ENCODE data around the gene SELENOF. TPM values are rescaled to one million over a fixed set of nuclear protein-coding genes. Genes with fewer than 3 reads are reported as not detected.

The SELENOF gene
- total and polyA plus RNA-seq, 2 of the 13 experiments (the other 11 are each of a cell fraction or from before 2014, with no cell fraction given) = 133 to 163 TPM

DNA sequence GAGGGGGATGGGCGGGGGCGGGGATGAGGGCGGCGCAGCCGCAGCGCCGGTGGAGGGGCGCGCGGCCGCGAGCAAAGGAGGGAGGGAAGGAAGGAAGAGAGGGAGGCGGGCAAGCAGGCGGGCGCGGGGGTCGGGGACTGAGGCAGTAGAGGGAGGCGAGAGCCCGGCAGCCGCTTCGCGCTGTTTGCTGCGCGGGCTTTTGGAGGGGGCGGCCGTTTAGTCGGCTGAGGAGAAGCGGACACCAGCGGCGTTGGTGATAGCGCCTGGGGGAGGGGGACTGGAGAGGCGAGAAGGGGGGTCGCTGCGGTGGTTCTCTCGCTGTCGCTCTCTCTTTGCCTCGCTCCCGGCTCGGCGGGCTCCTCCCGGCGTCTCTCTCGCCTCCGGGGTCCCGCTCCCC, 673 bp upstream of the SELENOF start, which contains the start of gene HS2ST1:
Gene HS2ST1 (plus strand): TSS at position 35 of the 397 bp plus-strand sequence.
- 2% methylated on average over 24 of the region's 45 CpGs for WGBS (ENCODE audit: low lambda C conversion rate)
- peak; percentile 81 for ATAC-seq
- TF ChIP-seq NR1H2 (CRISPR knock-in tag; IDR thresholded peaks at IDR 0.05; ENCODE audit: borderline replicate concordance, low read depth) (no peak), SP2 (CRISPR knock-in tag; IDR thresholded peaks at IDR 0.05) (no peak), ZNF792 (CRISPR knock-in tag; IDR thresholded peaks at IDR 0.05) (0 out of 2 replicates have a peak, but pooled peaks have one; percentile 35), HDAC1 (CRISPR knock-in tag; IDR thresholded peaks at IDR 0.05) (no peak; the same call in 1 of the 2 replicates), ZNF691 (CRISPR knock-in tag; IDR thresholded peaks at IDR 0.05; ENCODE audit: borderline replicate concordance, low read depth) (no peak; the same call in 1 of the 2 replicates), MXD3 (CRISPR knock-in tag; IDR thresholded peaks at IDR 0.05) (0 out of 2 replicates have a peak, but pooled peaks have one; percentile 37), ZSCAN30 (CRISPR knock-in tag; IDR thresholded peaks at IDR 0.05) (0 out of 2 replicates have a peak, but pooled peaks have one; percentile 9), ZNF326 (CRISPR knock-in tag; IDR thresholded peaks at IDR 0.05; ENCODE audit: borderline replicate concordance) (no peak), JARID2 (CRISPR knock-in tag; IDR thresholded peaks at IDR 0.05; ENCODE audit: insufficient replicate concordance) (no peak), SAFB2 (CRISPR knock-in tag; IDR thresholded peaks at IDR 0.05; ENCODE audit: borderline replicate concordance, low read depth) (no peak), RAD21 (CRISPR knock-in tag; IDR thresholded peaks at IDR 0.05) (peak; percentile 30), SRSF4 (IDR thresholded peaks at IDR 0.05; ENCODE audit: low read depth, low read length, poor library complexity, severe bottlenecking) (no peak), POLR2AphosphoS5 (IDR thresholded peaks at IDR 0.05; ENCODE audit: low read depth, low read length) (0 out of 2 replicates have a peak, but pooled peaks have one; percentile 29), ZNF101 (CRISPR knock-in tag; IDR thresholded peaks at IDR 0.05; ENCODE audit: borderline replicate concordance, low read depth) (no peak), MED1 (CRISPR knock-in tag; IDR thresholded peaks at IDR 0.05) (0 out of 2 replicates have a peak, but pooled peaks have one; percentile 5), TFDP2 (CRISPR knock-in tag; IDR thresholded peaks at IDR 0.05) (peak; percentile 31; the same call in 1 of the 2 replicates), ZBTB14 (CRISPR knock-in tag; IDR thresholded peaks at IDR 0.05) (peak; percentile 79), ZFP37 (CRISPR knock-in tag; IDR thresholded peaks at IDR 0.05; ENCODE audit: borderline replicate concordance) (no peak), AKAP8 (CRISPR knock-in tag; IDR thresholded peaks at IDR 0.05) (no peak)
- TF ChIP-seq, protein P1, sequence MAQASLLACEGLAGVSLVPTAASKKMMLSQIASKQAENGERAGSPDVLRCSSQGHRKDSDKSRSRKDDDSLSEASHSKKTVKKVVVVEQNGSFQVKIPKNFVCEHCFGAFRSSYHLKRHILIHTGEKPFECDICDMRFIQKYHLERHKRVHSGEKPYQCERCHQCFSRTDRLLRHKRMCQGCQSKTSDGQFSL (CRISPR knock-in tag; IDR thresholded peaks at IDR 0.05) = no peak
- TF ChIP-seq, protein P2, sequence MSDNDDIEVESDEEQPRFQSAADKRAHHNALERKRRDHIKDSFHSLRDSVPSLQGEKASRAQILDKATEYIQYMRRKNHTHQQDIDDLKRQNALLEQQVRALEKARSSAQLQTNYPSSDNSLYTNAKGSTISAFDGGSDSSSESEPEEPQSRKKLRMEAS (IDR thresholded peaks at IDR 0.05) = 0 out of 2 replicates have a peak, but pooled peaks have one; percentile 1

More for the DNA sequence above, 673 bp upstream of the SELENOF start, which contains the start of gene HS2ST1:
- Histone ChIP-seq H3K9ac (ENCODE audit: insufficient read depth, low read depth, low read length) (peak within 1 kb of the TSS; percentile 99), H3K27ac (ENCODE audit: extremely low read length, insufficient read depth, low read length) (peak within 1 kb of the TSS; percentile 95), H3K4me1 (ENCODE audit: insufficient read depth, low read length) (peaks cover 53% of the 10 kb centered on the region), H2AFZ (ENCODE audit: low read length) (peak within 1 kb of the TSS; percentile 81), H3K79me2 (ENCODE audit: insufficient read depth, low read length) (peaks cover 94% of the 10 kb centered on the region), H3K27me3 (ENCODE audit: control insufficient read depth in 1 of 2, insufficient read depth in 2 of 2, low read length in 2 of 2) (peaks cover 0 to 5% of the 10 kb centered on the region in 2 experiments; a peak in 2 of 5 replicates), H3K36me3 (replicated peaks in 1 of 2; ENCODE audit: control insufficient read depth in 1 of 2, insufficient read depth in 2 of 2, low read length in 2 of 2) (peaks cover 0 to 7% of the 10 kb centered on the region in 2 experiments; a peak in 4 of 5 replicates), H3K4me3 (replicated peaks in 1 of 3; ENCODE audit: insufficient read depth in 1 of 3, low read depth in 2 of 3, low read length in 3 of 3) (peak within 1 kb of the TSS; percentile 96 to 99 (median 96)), H3K4me2 (ENCODE audit: low read depth, low read length) (peak within 1 kb of the TSS; percentile 90), H3K9me3 (ENCODE audit: low read length) (no peaks in the 10 kb centered on the region), H4K20me1 (ENCODE audit: insufficient read depth, low read length) (peaks cover 25% of the 10 kb centered on the region)
- in situ Hi-C loops (cut with HindIII; ENCODE audit: extremely low pct_ligation_motif_present, low pct_unique_long_range_greater_than_20kb) = loop anchor here (10.0 kb wide), 1 partner anchor 140 kb away; no protein-coding TSS in a partner anchor
- no peak for FAIRE-seq
- no TSS peak for BruUV-seq (replicated peaks)
- ChIA-PET POLR2A (interaction anchor here (0.7 to 4.6 kb wide), 18 partner anchors 11 to 140 kb away, joined by 3 to 65 read pairs (median 6); no protein-coding TSS in a partner anchor), CTCF (ENCODE audit: low intra/inter-chr PET ratio, low total read pairs) (no interaction called here)
- intact Hi-C loops (cut with micrococcal nuclease; ENCODE audit: unreplicated experiment) = loop anchor here (2.0 to 10.0 kb wide), 4 partner anchors 20 to 210 kb away; partner anchors contain the start of gene SH3GLB1
- DNase-seq (ENCODE audit: low spot score) = no peak
